H1 (cell line): ENCODE measurements around the gene GABRP. TPM values are rescaled to one million over a fixed set of nuclear protein-coding genes. Genes with fewer than 3 reads are reported as not detected.

ENCODE experiments used
- polyA plus RNA-seq, 7 experiments: library from polyadenylated mRNA; depleted of rRNA in 3 of 7; stranded (reverse) in 5 of 7; unstranded in 2 of 7; fragments of >200 nt in 5 of 7; fragments of 200-250 nt in 2 of 7; gene quantifications; 1 replicate in 5 of 7; 2 replicates in 1 of 7; 4 replicates in 1 of 7; pipeline versions ENCODE4 v1.2.1 to v1.2.3, GENCODE V29; 2011 to 2013; ENCODE audit warnings: missing spikeins in 2 of 7, mixed read lengths in 2 of 7
- total RNA-seq: library from RNA; stranded (reverse); fragmentation: NEBNext Ultra II Directional; extraction: Animal tissue kit (Norgen Biotek cat#: 25700); gene quantifications from 2 replicates; pipeline ENCODE4 v1.2.1, GENCODE V29; 2021
- TF ChIP-seq, protein P1 (sequence below): fragments of 300-600 bp; sonication (generic); IDR thresholded peaks from 2 replicates; pipeline ENCODE4 v1.7.1; 2012; ENCODE audit warnings: low read length, moderate library complexity, mild to moderate bottlenecking, inconsistent platforms; ENCODE audit not compliant: insufficient replicate concordance

Gene GABRP
- total and polyA plus RNA-seq, 2 of the 8 experiments (the other 6 are each of a cell fraction or from before 2014, with no cell fraction given): 3.7 to 4.0 TPM

DNA sequence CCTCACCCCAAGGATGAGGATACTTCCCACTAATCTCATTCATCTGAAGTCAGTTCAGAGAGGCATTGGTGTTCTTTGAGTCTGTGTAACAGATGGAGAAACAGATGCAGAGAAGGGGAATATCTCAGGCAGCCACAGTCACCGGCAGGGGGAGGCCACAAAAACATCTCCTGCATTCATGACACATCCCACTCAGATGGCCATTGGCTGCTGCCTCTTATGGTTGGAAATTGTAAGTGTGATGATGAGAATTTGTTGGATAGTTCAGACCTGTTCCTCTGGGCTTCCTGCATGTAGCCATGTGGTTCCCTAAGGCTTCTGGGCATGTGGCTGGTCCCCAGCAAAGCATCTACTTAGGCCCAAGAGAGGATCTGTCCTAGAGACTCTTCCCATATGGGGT is 45.9 kb upstream of the GABRP start (continued):
- TF ChIP-seq, protein P1, sequence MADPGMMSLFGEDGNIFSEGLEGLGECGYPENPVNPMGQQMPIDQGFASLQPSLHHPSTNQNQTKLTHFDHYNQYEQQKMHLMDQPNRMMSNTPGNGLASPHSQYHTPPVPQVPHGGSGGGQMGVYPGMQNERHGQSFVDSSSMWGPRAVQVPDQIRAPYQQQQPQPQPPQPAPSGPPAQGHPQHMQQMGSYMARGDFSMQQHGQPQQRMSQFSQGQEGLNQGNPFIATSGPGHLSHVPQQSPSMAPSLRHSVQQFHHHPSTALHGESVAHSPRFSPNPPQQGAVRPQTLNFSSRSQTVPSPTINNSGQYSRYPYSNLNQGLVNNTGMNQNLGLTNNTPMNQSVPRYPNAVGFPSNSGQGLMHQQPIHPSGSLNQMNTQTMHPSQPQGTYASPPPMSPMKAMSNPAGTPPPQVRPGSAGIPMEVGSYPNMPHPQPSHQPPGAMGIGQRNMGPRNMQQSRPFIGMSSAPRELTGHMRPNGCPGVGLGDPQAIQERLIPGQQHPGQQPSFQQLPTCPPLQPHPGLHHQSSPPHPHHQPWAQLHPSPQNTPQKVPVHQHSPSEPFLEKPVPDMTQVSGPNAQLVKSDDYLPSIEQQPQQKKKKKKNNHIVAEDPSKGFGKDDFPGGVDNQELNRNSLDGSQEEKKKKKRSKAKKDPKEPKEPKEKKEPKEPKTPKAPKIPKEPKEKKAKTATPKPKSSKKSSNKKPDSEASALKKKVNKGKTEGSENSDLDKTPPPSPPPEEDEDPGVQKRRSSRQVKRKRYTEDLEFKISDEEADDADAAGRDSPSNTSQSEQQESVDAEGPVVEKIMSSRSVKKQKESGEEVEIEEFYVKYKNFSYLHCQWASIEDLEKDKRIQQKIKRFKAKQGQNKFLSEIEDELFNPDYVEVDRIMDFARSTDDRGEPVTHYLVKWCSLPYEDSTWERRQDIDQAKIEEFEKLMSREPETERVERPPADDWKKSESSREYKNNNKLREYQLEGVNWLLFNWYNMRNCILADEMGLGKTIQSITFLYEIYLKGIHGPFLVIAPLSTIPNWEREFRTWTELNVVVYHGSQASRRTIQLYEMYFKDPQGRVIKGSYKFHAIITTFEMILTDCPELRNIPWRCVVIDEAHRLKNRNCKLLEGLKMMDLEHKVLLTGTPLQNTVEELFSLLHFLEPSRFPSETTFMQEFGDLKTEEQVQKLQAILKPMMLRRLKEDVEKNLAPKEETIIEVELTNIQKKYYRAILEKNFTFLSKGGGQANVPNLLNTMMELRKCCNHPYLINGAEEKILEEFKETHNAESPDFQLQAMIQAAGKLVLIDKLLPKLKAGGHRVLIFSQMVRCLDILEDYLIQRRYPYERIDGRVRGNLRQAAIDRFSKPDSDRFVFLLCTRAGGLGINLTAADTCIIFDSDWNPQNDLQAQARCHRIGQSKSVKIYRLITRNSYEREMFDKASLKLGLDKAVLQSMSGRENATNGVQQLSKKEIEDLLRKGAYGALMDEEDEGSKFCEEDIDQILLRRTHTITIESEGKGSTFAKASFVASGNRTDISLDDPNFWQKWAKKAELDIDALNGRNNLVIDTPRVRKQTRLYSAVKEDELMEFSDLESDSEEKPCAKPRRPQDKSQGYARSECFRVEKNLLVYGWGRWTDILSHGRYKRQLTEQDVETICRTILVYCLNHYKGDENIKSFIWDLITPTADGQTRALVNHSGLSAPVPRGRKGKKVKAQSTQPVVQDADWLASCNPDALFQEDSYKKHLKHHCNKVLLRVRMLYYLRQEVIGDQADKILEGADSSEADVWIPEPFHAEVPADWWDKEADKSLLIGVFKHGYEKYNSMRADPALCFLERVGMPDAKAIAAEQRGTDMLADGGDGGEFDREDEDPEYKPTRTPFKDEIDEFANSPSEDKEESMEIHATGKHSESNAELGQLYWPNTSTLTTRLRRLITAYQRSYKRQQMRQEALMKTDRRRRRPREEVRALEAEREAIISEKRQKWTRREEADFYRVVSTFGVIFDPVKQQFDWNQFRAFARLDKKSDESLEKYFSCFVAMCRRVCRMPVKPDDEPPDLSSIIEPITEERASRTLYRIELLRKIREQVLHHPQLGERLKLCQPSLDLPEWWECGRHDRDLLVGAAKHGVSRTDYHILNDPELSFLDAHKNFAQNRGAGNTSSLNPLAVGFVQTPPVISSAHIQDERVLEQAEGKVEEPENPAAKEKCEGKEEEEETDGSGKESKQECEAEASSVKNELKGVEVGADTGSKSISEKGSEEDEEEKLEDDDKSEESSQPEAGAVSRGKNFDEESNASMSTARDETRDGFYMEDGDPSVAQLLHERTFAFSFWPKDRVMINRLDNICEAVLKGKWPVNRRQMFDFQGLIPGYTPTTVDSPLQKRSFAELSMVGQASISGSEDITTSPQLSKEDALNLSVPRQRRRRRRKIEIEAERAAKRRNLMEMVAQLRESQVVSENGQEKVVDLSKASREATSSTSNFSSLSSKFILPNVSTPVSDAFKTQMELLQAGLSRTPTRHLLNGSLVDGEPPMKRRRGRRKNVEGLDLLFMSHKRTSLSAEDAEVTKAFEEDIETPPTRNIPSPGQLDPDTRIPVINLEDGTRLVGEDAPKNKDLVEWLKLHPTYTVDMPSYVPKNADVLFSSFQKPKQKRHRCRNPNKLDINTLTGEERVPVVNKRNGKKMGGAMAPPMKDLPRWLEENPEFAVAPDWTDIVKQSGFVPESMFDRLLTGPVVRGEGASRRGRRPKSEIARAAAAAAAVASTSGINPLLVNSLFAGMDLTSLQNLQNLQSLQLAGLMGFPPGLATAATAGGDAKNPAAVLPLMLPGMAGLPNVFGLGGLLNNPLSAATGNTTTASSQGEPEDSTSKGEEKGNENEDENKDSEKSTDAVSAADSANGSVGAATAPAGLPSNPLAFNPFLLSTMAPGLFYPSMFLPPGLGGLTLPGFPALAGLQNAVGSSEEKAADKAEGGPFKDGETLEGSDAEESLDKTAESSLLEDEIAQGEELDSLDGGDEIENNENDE: no peak
- TF ChIP-seq, all 59 proteins: peak for 0
